Uterus (tissue), 4 donors: Measurements from ENCODE around the gene GHR. TPM values are rescaled to one million over a fixed set of nuclear protein-coding genes. Genes with fewer than 3 reads are reported as not detected.

Experiments
- DNase-seq, 2 donors: peaks; one replicate each; pipeline ENCODE4 v3.0.0-alpha.2; 2019 to 2020
- H3K27ac ChIP-seq, 2 donors: fragments of 200-600 bp; sonication (generic); 1 replicate in 1 of 2; 2 replicates in 1 of 2; pipeline ENCODE4 v1.5.1; 2016 to 2018
- H3K27me3 ChIP-seq, 2 donors: fragments of 200-600 bp; sonication (generic); one replicate each; pipeline ENCODE4 v1.5.1; 2018 to 2019; ENCODE audit warnings: control low read depth in 1 of 2
- H3K36me3 ChIP-seq, 2 donors: fragments of 200-600 bp; sonication (generic); one replicate each; pipeline ENCODE4 v1.5.1; 2019; ENCODE audit warnings: control low read depth in 1 of 2
- H3K4me1 ChIP-seq, 2 donors: fragments of 200-600 bp; sonication (generic); one replicate each; pipeline ENCODE4 v1.5.1; 2018 to 2019; ENCODE audit warnings: control low read depth in 1 of 2
- H3K4me3 ChIP-seq, 2 donors: fragments of 200-600 bp; sonication (generic); 1 replicate in 1 of 2; 2 replicates in 1 of 2; pipeline ENCODE4 v1.5.1; 2018 to 2019; ENCODE audit warnings: mild to moderate bottlenecking in 1 of 2
- H3K9me3 ChIP-seq, 2 donors: fragments of 200-600 bp; sonication (generic); one replicate each; pipeline ENCODE4 v1.5.1; 2019; ENCODE audit warnings: control low read depth in 1 of 2
- POLR2A ChIP-seq, 2 donors: fragments of 450-650 bp; IDR thresholded peaks; one replicate each; pipeline ENCODE4 v1.6.1; 2016; ENCODE audit warnings: antibody characterized with exemption in 2 of 2, mild to moderate bottlenecking in 1 of 2, moderate library complexity in 1 of 2
- intact Hi-C: fragments of 100-400 bp; cut with DNase I; formaldehyde crosslinking; loops from one replicate; pipeline ENCODE4 v1.15.1; 2023; ENCODE audit warnings: low total_unique reads
- total RNA-seq, 4 donors: library from RNA; depleted of rRNA in 3 of 4; stranded (reverse); fragments of >200 nt in 3 of 4; gene quantifications; one replicate each; pipeline versions ENCODE4 v1.1.0 to v1.2.4, GENCODE V29; 2014 to 2023
- TF ChIP-seq, protein P1 (sequence below), 4 experiments: fragments of 200-600 bp in 2 of 4; fragments of 450-650 bp in 2 of 4; sonication (generic) in 2 of 4; IDR thresholded peaks; one replicate each; pipeline ENCODE4 v1.5.1; 2016 to 2019; ENCODE audit warnings: antibody characterized with exemption in 4 of 4, mild to moderate bottlenecking in 2 of 4, moderate library complexity in 1 of 4
- donor health status: DM: yes; HTN: yes; CAD: no.

The GHR gene
- total RNA-seq, 4 donors from 2014 or later: 1.8 to 19.7 (median 5.6) TPM

DNA sequence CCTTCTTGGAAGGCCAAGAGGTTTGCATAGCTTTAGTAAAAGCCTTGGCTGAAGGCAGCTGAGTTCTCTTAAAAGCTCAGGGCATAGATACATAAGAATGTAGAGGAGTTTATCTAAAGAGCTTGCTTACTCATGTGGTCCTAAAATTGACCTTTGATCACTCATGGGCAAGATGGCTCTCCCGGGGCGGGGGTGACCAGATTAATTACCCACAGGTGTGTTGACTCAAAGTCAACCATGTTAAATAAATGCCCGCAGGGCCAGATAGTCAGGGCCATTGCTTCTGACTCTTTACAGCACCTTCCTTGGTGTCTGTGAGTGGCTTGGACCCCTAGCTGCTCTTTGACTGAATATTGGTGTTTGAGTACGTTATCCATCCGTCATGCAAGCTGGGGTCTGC, 33.1 kb upstream of the GHR start:
- Histone ChIP-seq H3K36me3 (no peaks in the 10 kb centered on the region), H3K4me1 (no peaks in the 10 kb centered on the region), H3K27ac (no peak overlapping the region), H3K4me3 (no peak overlapping the region), H3K27me3 (no peaks in the 10 kb centered on the region), H3K9me3 (peaks cover 0 to 4% of the 10 kb centered on the region in 2 donors)
- intact Hi-C loops: no loop called here
- TF ChIP-seq POLR2A (IDR thresholded peaks at IDR 0.05): no peak
- TF ChIP-seq, protein P1, sequence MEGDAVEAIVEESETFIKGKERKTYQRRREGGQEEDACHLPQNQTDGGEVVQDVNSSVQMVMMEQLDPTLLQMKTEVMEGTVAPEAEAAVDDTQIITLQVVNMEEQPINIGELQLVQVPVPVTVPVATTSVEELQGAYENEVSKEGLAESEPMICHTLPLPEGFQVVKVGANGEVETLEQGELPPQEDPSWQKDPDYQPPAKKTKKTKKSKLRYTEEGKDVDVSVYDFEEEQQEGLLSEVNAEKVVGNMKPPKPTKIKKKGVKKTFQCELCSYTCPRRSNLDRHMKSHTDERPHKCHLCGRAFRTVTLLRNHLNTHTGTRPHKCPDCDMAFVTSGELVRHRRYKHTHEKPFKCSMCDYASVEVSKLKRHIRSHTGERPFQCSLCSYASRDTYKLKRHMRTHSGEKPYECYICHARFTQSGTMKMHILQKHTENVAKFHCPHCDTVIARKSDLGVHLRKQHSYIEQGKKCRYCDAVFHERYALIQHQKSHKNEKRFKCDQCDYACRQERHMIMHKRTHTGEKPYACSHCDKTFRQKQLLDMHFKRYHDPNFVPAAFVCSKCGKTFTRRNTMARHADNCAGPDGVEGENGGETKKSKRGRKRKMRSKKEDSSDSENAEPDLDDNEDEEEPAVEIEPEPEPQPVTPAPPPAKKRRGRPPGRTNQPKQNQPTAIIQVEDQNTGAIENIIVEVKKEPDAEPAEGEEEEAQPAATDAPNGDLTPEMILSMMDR (IDR thresholded peaks at IDR 0.05): no peak
- no peak for DNase-seq

DNA sequence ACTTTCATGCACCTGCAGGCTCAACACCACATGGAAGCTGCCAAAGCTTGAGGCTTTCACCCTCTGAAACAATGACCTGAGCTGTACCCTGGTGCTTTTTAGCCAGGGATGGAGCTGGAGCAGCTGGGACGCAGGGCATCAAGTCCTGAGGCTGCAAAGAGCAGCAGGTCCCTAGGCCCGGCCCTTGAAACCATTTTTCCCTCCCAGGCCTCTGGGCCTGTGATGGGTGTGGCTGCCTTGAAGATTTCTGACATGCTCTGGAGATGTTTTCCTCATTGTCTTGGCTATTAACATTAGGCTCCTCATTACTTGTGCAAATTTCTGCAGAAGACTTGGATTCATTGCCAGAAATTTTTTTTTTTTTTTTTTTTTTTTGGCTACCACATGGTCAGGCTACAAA, 30.3 kb upstream of the GHR start:
- no peak overlapping the region for H3K4me3 ChIP-seq
- no peaks in the 10 kb centered on the region for H3K4me1 ChIP-seq
- TF ChIP-seq POLR2A (IDR thresholded peaks at IDR 0.05): no peak
- TF ChIP-seq, protein P1 (IDR thresholded peaks at IDR 0.05): no peak
- intact Hi-C loops: no loop called here
- peaks cover 0 to 4% of the 10 kb centered on the region in 2 donors for H3K9me3 ChIP-seq
- H3K27me3 ChIP-seq: no peaks in the 10 kb centered on the region
- no peaks in the 10 kb centered on the region for H3K36me3 ChIP-seq
- DNase-seq: no peak
- H3K27ac ChIP-seq: no peak overlapping the region

DNA sequence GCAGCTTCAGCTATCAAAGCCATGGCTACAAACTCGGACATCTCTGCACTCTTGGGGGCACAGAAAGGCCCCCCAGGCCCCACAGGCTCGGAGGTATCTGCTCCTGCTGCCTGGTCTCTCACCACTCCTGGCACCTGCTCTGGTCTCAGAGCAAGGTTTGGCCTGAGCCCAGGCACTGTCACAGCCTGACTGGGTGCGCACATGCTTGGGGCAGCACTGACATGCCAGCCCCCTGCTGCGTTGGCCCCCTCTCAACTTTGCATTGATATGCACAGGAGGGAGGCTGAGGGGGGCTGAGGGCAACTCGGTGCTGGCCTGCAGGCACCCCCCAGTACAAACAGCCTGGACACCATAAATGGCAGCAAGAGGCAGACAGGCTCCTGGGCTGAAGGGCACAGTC, 27.1 kb upstream of the GHR start:
- DNase-seq: no peak
- H3K36me3 ChIP-seq: no peaks in the 10 kb centered on the region
- no peak overlapping the region for H3K4me3 ChIP-seq
- no peaks in the 10 kb centered on the region for H3K27me3 ChIP-seq
- peaks cover 0 to 4% of the 10 kb centered on the region in 2 donors for H3K9me3 ChIP-seq
- TF ChIP-seq, protein P1 (IDR thresholded peaks at IDR 0.05): no peak
- H3K27ac ChIP-seq: no peak overlapping the region
- intact Hi-C loops: no loop called here
- no peaks in the 10 kb centered on the region for H3K4me1 ChIP-seq

DNA sequence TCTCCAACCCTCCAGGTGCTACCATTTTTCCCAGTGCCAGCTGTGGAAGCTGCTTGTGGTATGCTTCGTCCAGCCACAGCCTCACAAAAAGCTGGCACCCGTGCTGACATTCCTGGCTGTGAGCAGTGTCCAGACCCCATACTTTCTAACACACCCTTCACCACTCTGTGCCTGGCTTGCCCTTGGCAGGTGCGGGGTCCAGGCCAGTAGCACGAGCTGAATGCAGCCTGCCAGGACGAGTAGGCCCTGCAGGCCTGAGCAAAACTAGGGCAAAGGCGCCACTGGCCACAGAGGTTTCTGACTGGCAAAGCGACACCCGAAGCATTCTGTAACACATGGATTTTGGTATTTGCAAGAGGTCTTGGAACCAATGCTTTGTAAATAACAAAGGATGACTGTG, 26.0 kb upstream of the GHR start:
- no peak for TF ChIP-seq POLR2A (IDR thresholded peaks at IDR 0.05)
- TF ChIP-seq, protein P1 (IDR thresholded peaks at IDR 0.05): no peak
- Histone ChIP-seq H3K4me3 (no peak overlapping the region), H3K27me3 (no peaks in the 10 kb centered on the region), H3K9me3 (peaks cover 0 to 4% of the 10 kb centered on the region in 2 donors), H3K36me3 (no peaks in the 10 kb centered on the region), H3K27ac (no peak overlapping the region), H3K4me1 (no peaks in the 10 kb centered on the region)
- intact Hi-C loops: no loop called here
- no peak for DNase-seq

DNA sequence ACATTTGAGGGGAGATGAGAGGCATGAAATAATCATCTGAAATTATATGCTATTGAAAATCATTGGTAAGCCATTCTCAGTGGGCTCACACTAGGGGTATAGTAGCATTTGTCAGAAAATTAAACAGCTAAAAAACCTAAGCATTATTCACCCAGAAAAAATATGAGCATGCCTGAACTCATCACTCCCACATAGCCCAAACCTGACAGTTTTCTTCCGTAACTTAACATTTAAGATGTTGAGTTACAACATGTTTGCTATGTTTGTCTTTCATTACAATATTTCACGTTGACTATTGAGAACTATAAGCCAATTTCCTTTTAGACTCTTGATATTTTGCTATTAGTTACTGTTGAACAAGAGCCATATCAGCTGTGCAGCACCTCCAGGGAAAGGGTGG, 23.5 kb upstream of the GHR start:
- no peak overlapping the region for H3K27ac ChIP-seq
- H3K4me3 ChIP-seq: no peak overlapping the region
- intact Hi-C loops: no loop called here
- no peaks in the 10 kb centered on the region for H3K9me3 ChIP-seq
- no peaks in the 10 kb centered on the region for H3K27me3 ChIP-seq
- no peaks in the 10 kb centered on the region for H3K4me1 ChIP-seq
- TF ChIP-seq, protein P1 (IDR thresholded peaks at IDR 0.05): no peak
- no peak for TF ChIP-seq POLR2A (IDR thresholded peaks at IDR 0.05)
- no peak for DNase-seq
- H3K36me3 ChIP-seq: no peaks in the 10 kb centered on the region
